GM23338 (cell line): ENCODE results near the gene CACNA1H. TPM values are rescaled to one million over a fixed set of nuclear protein-coding genes. Genes with fewer than 3 reads are reported as not detected.

Experiments
- ATAC-seq: fragments of 200-7000 bp; cut with Tn5 transposase; 3 replicates; pipeline ENCODE4 v1.9.1; 2020
- DNase-seq: peaks from one replicate; pipeline ENCODE4 v3.0.0-alpha.2; 2015; ENCODE audit warnings: low spot score
- H2AFZ ChIP-seq: fragments of 200-600 bp; sonication (generic); 2 replicates; pipeline ENCODE4 v1.8.0; 2016; ENCODE audit warnings: antibody characterized with exemption, mild to moderate bottlenecking, moderate library complexity
- H3F3A ChIP-seq: fragments of 200-600 bp; sonication (generic); replicated peaks from 2 replicates; pipeline ENCODE4 v1.8.0; 2017; ENCODE audit warnings: antibody characterized with exemption, mixed run types, low read depth
- H3K27ac ChIP-seq: fragments of 200-600 bp; sonication (generic); 2 replicates; pipeline ENCODE4 v1.6.1; 2016; ENCODE audit warnings: low read depth
- H3K27me3 ChIP-seq: fragments of 200-600 bp; sonication (generic); 2 replicates; pipeline ENCODE4 v1.8.0; 2016; ENCODE audit warnings: mild to moderate bottlenecking, mixed run types, moderate library complexity; ENCODE audit not compliant: insufficient read depth
- H3K36me3 ChIP-seq: fragments of 200-600 bp; sonication (generic); 2 replicates; pipeline ENCODE4 v1.8.0; 2016; ENCODE audit warnings: mild to moderate bottlenecking; ENCODE audit not compliant: insufficient read depth
- H3K4me1 ChIP-seq: fragments of 200-600 bp; sonication (generic); 2 replicates; pipeline ENCODE4 v1.8.0; 2016; ENCODE audit warnings: mild to moderate bottlenecking, moderate library complexity; ENCODE audit not compliant: insufficient read depth
- H3K4me2 ChIP-seq: fragments of 200-600 bp; sonication (generic); 2 replicates; pipeline ENCODE4 v1.7.1; 2017; ENCODE audit warnings: mixed run types
- H3K4me3 ChIP-seq: fragments of 200-600 bp; sonication (generic); 2 replicates; pipeline ENCODE4 v1.6.1; 2016; ENCODE audit warnings: mixed run types
- H3K79me2 ChIP-seq: fragments of 200-600 bp; sonication (generic); replicated peaks from 2 replicates; pipeline ENCODE4 v1.8.0; 2017; ENCODE audit warnings: mild to moderate bottlenecking; ENCODE audit not compliant: insufficient read depth
- H3K9me2 ChIP-seq: fragments of 200-600 bp; sonication (generic); 2 replicates; pipeline ENCODE4 v1.8.0; 2017; ENCODE audit not compliant: insufficient read depth
- H4K20me1 ChIP-seq: fragments of 200-600 bp; sonication (generic); replicated peaks from 2 replicates; pipeline ENCODE4 v1.8.0; 2017; ENCODE audit warnings: mild to moderate bottlenecking; ENCODE audit not compliant: insufficient read depth
- H3K27ac Mint-ChIP-seq: 2 replicates; pipeline ENCODE4 v1.8.0; 2020; ENCODE audit warnings: inconsistent platforms, mild to moderate bottlenecking, moderate library complexity, mixed read lengths
- H3K27me3 Mint-ChIP-seq: 3 replicates; pipeline ENCODE4 v1.8.0; 2022; ENCODE audit warnings: low read depth, mild to moderate bottlenecking, moderate library complexity, mixed read lengths, inconsistent platforms; ENCODE audit not compliant: insufficient read depth, poor library complexity
- H3K36me3 Mint-ChIP-seq: 3 replicates; pipeline ENCODE4 v1.8.0; 2021; ENCODE audit warnings: low read depth, mild to moderate bottlenecking, inconsistent platforms, moderate library complexity, mixed read lengths
- H3K4me1 Mint-ChIP-seq: 3 replicates; pipeline ENCODE4 v1.8.0; 2020; ENCODE audit warnings: mild to moderate bottlenecking, inconsistent platforms, mixed read lengths
- H3K4me3 Mint-ChIP-seq: 3 replicates; pipeline ENCODE4 v1.8.0; 2021; ENCODE audit warnings: moderate library complexity, mild to moderate bottlenecking, inconsistent platforms, mixed read lengths
- H3K9me3 Mint-ChIP-seq: 3 replicates; pipeline ENCODE4 v1.8.0; 2020; ENCODE audit warnings: moderate library complexity, mild to moderate bottlenecking, inconsistent platforms, mixed read lengths
- CREB1 ChIP-seq: fragments of 250-450 bp; sonication (Bioruptor Pico); IDR thresholded peaks from 2 replicates; pipeline ENCODE4 v1.5.0; 2020; ENCODE audit warnings: low read depth, mild to moderate bottlenecking, moderate library complexity
- CTCF ChIP-seq, 2 experiments: fragments of 200-600 bp in 1 of 2; sonication (generic) in 1 of 2; conservative IDR thresholded peaks; 2 replicates each; pipeline versions ENCODE4 v1.5.1 to v1.6.1; 2016 to 2017; ENCODE audit warnings: antibody characterized with exemption in 2 of 2, low read depth in 2 of 2, mild to moderate bottlenecking in 2 of 2, moderate library complexity in 1 of 2
- ETS1 ChIP-seq: IDR thresholded peaks from 2 replicates; pipeline ENCODE4 v1.6.1; 2016; ENCODE audit warnings: antibody characterized with exemption
- EZH2 ChIP-seq: fragments of 200-600 bp; sonication (generic); IDR thresholded peaks from one replicate; pipeline ENCODE4 v1.8.0; 2017; ENCODE audit warnings: antibody characterized with exemption, mild to moderate bottlenecking, low read depth; ENCODE audit not compliant: unreplicated experiment
- EZH2phosphoT487 ChIP-seq: fragments of 200-600 bp; sonication (generic); IDR thresholded peaks from one replicate; pipeline ENCODE4 v1.8.1; 2018; ENCODE audit warnings: antibody characterized with exemption; ENCODE audit not compliant: unreplicated experiment
- JUNB ChIP-seq: IDR thresholded peaks from one replicate; pipeline ENCODE4 v1.6.1; 2016; ENCODE audit warnings: antibody characterized with exemption; ENCODE audit not compliant: unreplicated experiment
- NANOG ChIP-seq: IDR thresholded peaks from 2 replicates; pipeline ENCODE4 v1.6.1; 2016; ENCODE audit warnings: antibody characterized with exemption, borderline replicate concordance
- POLR2AphosphoS5 ChIP-seq: IDR thresholded peaks from 2 replicates; pipeline ENCODE4 v1.6.1; 2016; ENCODE audit warnings: antibody characterized with exemption, low read depth
- REST ChIP-seq: IDR thresholded peaks from one replicate; pipeline ENCODE4 v1.6.1; 2018; ENCODE audit warnings: antibody characterized with exemption; ENCODE audit not compliant: unreplicated experiment
- STAT1 ChIP-seq: IDR thresholded peaks from one replicate; pipeline ENCODE4 v1.6.1; 2016; ENCODE audit warnings: antibody characterized with exemption; ENCODE audit not compliant: unreplicated experiment
- ZNF114 ChIP-seq: fragments of 250-450 bp; sonication (Bioruptor Pico); IDR thresholded peaks from 2 replicates; pipeline ENCODE4 v1.5.0; 2020; ENCODE audit warnings: mild to moderate bottlenecking, moderate library complexity
- ZNF331 ChIP-seq: fragments of 250-450 bp; sonication (Bioruptor Pico); IDR thresholded peaks from 2 replicates; pipeline ENCODE4 v1.5.0; 2020; ENCODE audit warnings: low read depth, mild to moderate bottlenecking, moderate library complexity
- ZNF462 ChIP-seq: fragments of 250-450 bp; sonication (Bioruptor Pico); IDR thresholded peaks from 2 replicates; pipeline ENCODE4 v1.5.0; 2020; ENCODE audit warnings: mild to moderate bottlenecking, moderate library complexity
- polyA plus RNA-seq: library from polyadenylated mRNA; unstranded; fragments of >200 nt; fragmentation: Nextera tagmentation; extraction: Ambion mirVana; gene quantifications from 2 replicates; pipeline ENCODE4 v1.2.1, GENCODE V29; 2016
- total RNA-seq: library from RNA; depleted of rRNA; stranded (reverse); fragments of >200 nt; shearing (Covaris generic); gene quantifications from 2 replicates; pipeline ENCODE4 v1.2.3, GENCODE V29; 2014

The CACNA1H gene
- total and polyA plus RNA-seq, 2 experiments from 2014 or later, result 3.5 to 43.3 TPM

- Histone ChIP-seq H3K4me3 (no peak overlapping the region), H3K4me2 (no peak overlapping the region), H4K20me1 (no peaks in the 10 kb centered on the region), H3F3A (0 out of 2 replicates have a peak, but pooled peaks cover 3% of the 10 kb centered on the region), H3K4me1 (no peaks in the 10 kb centered on the region), H3K9me2 (no peaks in the 10 kb centered on the region), H2AFZ (no peak overlapping the region), H3K79me2 (no peaks in the 10 kb centered on the region), H3K27me3 (peaks cover 16% of the 10 kb centered on the region; the same call in 1 of the 2 replicates), H3K27ac (no peak overlapping the region), H3K36me3 (no peaks in the 10 kb centered on the region)
- Mint-ChIP-seq H3K27me3 (peaks cover 16% of the 10 kb centered on the region), H3K9me3 (no peaks in the 10 kb centered on the region), H3K36me3 (no peaks in the 10 kb centered on the region), H3K4me3 (no peak overlapping the region), H3K27ac (no peak overlapping the region), H3K4me1 (no peaks in the 10 kb centered on the region)
- no peak for DNase-seq
- TF ChIP-seq STAT1, result no peak
- no peak for TF ChIP-seq EZH2phosphoT487
- no peak for TF ChIP-seq CTCF (conservative IDR thresholded peaks at IDR 0.05; ENCODE audit: low read depth in 2 of 2)
- TF ChIP-seq EZH2, result no peak
- no peak for TF ChIP-seq ZNF462 (CRISPR knock-in tag)
- no peak for TF ChIP-seq REST
- no peak for TF ChIP-seq ZNF114 (CRISPR knock-in tag)
- TF ChIP-seq POLR2AphosphoS5, result no peak
- TF ChIP-seq JUNB, result no peak
- no peak for TF ChIP-seq ETS1
- no peak for TF ChIP-seq ZNF331
- TF ChIP-seq CREB1 (CRISPR knock-in tag), result no peak
- no peak for TF ChIP-seq NANOG
- ATAC-seq, result no peak
Measured at GRCh38 chr16:1244881-1245280, 92.0 kb downstream of the CACNA1H start.
